ENCODE results near the gene GRIP1. TPM values are rescaled to one million over a fixed set of nuclear protein-coding genes. Genes with fewer than 3 reads are reported as not detected.

The GRIP1 gene
- total and polyA plus RNA-seq, 2 experiments from 2014 or later = 5.1 to 13.7 TPM

GRCh38 chr12:66453120-66453519 is 225.8 kb downstream of the GRIP1 start:
- ATAC-seq = no peak
- DNase-seq (ENCODE audit: low spot score) = no peak
- Histone ChIP-seq H3K9me2 (ENCODE audit: insufficient read depth) (no peaks in the 10 kb centered on the region; the same call in none of the 2 replicates), H4K20me1 (replicated peaks; ENCODE audit: insufficient read depth) (no peaks in the 10 kb centered on the region), H3K27ac (ENCODE audit: low read depth) (no peak overlapping the region), H3K4me2 (no peak overlapping the region), H3K4me3 (no peak overlapping the region), H3K79me2 (replicated peaks; ENCODE audit: insufficient read depth) (no peaks in the 10 kb centered on the region), H3K4me1 (ENCODE audit: insufficient read depth) (no peaks in the 10 kb centered on the region), H2AFZ (no peak overlapping the region), H3K27me3 (ENCODE audit: insufficient read depth) (no peaks in the 10 kb centered on the region), H3F3A (replicated peaks; ENCODE audit: low read depth) (no peaks in the 10 kb centered on the region), H3K36me3 (ENCODE audit: insufficient read depth) (peaks cover 3% of the 10 kb centered on the region; the same call in 1 of the 2 replicates)
- Mint-ChIP-seq H3K4me3 (no peak overlapping the region), H3K4me1 (peaks cover 2% of the 10 kb centered on the region; the same call in 2 of the 3 replicates), H3K27me3 (ENCODE audit: insufficient read depth, low read depth, poor library complexity) (no peaks in the 10 kb centered on the region), H3K36me3 (ENCODE audit: low read depth) (no peaks in the 10 kb centered on the region), H3K27ac (no peak overlapping the region), H3K9me3 (no peaks in the 10 kb centered on the region)
- TF ChIP-seq ZNF331 (CRISPR knock-in tag; IDR thresholded peaks at IDR 0.05; ENCODE audit: low read depth) = no peak

GRCh38 chr12:66449531-66449930 is 229.3 kb downstream of the GRIP1 start:
- no peak for TF ChIP-seq CTCF (conservative IDR thresholded peaks at IDR 0.05; ENCODE audit: low read depth in 2 of 2)
- TF ChIP-seq ZNF114 (CRISPR knock-in tag; IDR thresholded peaks at IDR 0.05) = no peak
- TF ChIP-seq NANOG (IDR thresholded peaks at IDR 0.05; ENCODE audit: borderline replicate concordance) = no peak
- no peak for TF ChIP-seq EZH2 (IDR thresholded peaks at IDR 0.05; ENCODE audit: low read depth, unreplicated experiment)
- TF ChIP-seq JUNB (IDR thresholded peaks at IDR 0.05; ENCODE audit: unreplicated experiment) = no peak
- no peak for TF ChIP-seq POLR2AphosphoS5 (IDR thresholded peaks at IDR 0.05; ENCODE audit: low read depth)
- TF ChIP-seq ZNF462 (CRISPR knock-in tag; IDR thresholded peaks at IDR 0.05) = no peak
- no peak for TF ChIP-seq REST (IDR thresholded peaks at IDR 0.05; ENCODE audit: unreplicated experiment)
- TF ChIP-seq, protein P1, sequence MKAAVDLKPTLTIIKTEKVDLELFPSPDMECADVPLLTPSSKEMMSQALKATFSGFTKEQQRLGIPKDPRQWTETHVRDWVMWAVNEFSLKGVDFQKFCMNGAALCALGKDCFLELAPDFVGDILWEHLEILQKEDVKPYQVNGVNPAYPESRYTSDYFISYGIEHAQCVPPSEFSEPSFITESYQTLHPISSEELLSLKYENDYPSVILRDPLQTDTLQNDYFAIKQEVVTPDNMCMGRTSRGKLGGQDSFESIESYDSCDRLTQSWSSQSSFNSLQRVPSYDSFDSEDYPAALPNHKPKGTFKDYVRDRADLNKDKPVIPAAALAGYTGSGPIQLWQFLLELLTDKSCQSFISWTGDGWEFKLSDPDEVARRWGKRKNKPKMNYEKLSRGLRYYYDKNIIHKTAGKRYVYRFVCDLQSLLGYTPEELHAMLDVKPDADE (IDR thresholded peaks at IDR 0.05) = no peak
- Mint-ChIP-seq H3K36me3 (ENCODE audit: low read depth) (no peaks in the 10 kb centered on the region), H3K4me3 (no peak overlapping the region), H3K27me3 (ENCODE audit: insufficient read depth, low read depth, poor library complexity) (no peaks in the 10 kb centered on the region), H3K9me3 (no peaks in the 10 kb centered on the region), H3K27ac (no peak overlapping the region), H3K4me1 (peaks cover 2% of the 10 kb centered on the region; the same call in 2 of the 3 replicates)
- Histone ChIP-seq H3K79me2 (replicated peaks; ENCODE audit: insufficient read depth) (no peaks in the 10 kb centered on the region), H3K9me2 (ENCODE audit: insufficient read depth) (peaks cover 4% of the 10 kb centered on the region; the same call in 1 of the 2 replicates), H3F3A (replicated peaks; ENCODE audit: low read depth) (no peaks in the 10 kb centered on the region), H4K20me1 (replicated peaks; ENCODE audit: insufficient read depth) (no peaks in the 10 kb centered on the region), H3K4me1 (ENCODE audit: insufficient read depth) (no peaks in the 10 kb centered on the region), H3K27ac (ENCODE audit: low read depth) (no peak overlapping the region), H3K4me3 (no peak overlapping the region), H2AFZ (no peak overlapping the region), H3K4me2 (no peak overlapping the region), H3K36me3 (ENCODE audit: insufficient read depth) (peaks cover under 1% of the 10 kb centered on the region; the same call in 1 of the 2 replicates), H3K27me3 (ENCODE audit: insufficient read depth) (no peaks in the 10 kb centered on the region)
- DNase-seq (ENCODE audit: low spot score) (no peak), ATAC-seq (no peak)
